PC-3 (cell line): ENCODE results near the gene CMC2.

Source experiments
- CTCF ChIP-seq: fragments of 300-600 bp; sonication (generic); conservative IDR thresholded peaks from 2 replicates; pipeline ENCODE4 v1.5.1; 2017; ENCODE audit warnings: antibody characterized with exemption, low read depth, mild to moderate bottlenecking, low read length
- EZH2 ChIP-seq: fragments of 300-600 bp; sonication (generic); IDR thresholded peaks from one replicate; pipeline ENCODE4 v1.6.1; 2017; ENCODE audit warnings: antibody characterized with exemption, mild to moderate bottlenecking, low read length; ENCODE audit not compliant: unreplicated experiment
- EZH2phosphoT487 ChIP-seq: fragments of 300-600 bp; sonication (generic); IDR thresholded peaks from 2 replicates; pipeline ENCODE4 v1.6.1; 2018; ENCODE audit warnings: mild to moderate bottlenecking, antibody characterized with exemption, low read length, borderline replicate concordance

DNA sequence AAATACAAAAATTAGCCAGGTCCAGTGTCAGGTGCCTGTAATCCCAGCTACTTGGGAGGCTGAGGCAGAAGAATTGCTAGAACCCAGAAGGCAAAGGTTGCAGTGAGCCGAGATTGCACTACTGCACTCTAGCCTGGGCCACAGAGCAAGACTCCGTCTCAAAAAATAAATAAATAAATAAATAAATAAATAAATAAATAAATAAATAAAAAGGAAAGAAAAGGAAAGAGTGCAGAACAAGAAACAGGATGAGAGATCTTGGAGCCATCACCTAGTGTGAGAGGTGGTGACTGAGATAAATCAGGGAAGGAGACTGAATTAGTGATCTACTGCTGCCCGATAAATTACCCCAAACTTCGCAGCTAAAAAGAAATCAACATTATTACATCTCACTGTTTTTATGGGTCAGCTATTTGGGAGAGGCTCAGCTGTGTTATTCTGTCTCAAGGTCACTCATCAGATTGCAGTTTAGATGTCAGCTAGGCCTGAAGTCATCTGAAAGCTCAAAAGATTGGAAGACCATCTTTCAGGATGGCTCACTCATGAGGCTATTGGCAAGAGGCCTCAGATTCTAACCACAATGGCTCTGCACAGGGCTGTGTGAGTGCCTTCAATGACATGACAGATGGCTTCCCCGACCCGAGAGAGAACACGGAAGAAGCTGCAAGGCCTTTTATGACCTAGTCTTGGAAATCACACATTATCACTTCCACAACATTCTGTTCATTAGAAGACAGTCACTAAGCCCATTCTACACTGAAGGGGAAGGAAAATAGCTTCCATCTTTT lies 66.4 kb downstream of the CMC2 start:
- TF ChIP-seq CTCF = no peak
- no peak for TF ChIP-seq EZH2
- TF ChIP-seq EZH2phosphoT487 = no peak
